ENCODE data around the gene TEAD4. TPM values are rescaled to one million over a fixed set of nuclear protein-coding genes. Genes with fewer than 3 reads are reported as not detected.

Gene TEAD4
- total RNA-seq, 1 experiment from 2014 or later: 43.2 TPM

GRCh38 chr12:2963154-2963759 lies 4.1 kb downstream of the TEAD4 start:
- Histone ChIP-seq H3K9me3 (ENCODE audit: control insufficient read depth in 1 of 2, insufficient read depth in 1 of 2, low read depth in 1 of 2, low read length in 2 of 2) (no peaks in the 10 kb centered on the region), H2AFZ (ENCODE audit: low read depth, low read length, poor library complexity, severe bottlenecking) (no peak overlapping the region), H3K9me2 (ENCODE audit: insufficient read depth) (no peaks in the 10 kb centered on the region), H3K27me3 (ENCODE audit: insufficient read depth, low read length) (no peaks in the 10 kb centered on the region), H4K20me1 (ENCODE audit: insufficient read depth) (no peaks in the 10 kb centered on the region), H3K4me3 (replicated peaks in 1 of 2; ENCODE audit: low read depth in 1 of 2, low read length in 2 of 2) (no peak overlapping the region), H3K9ac (ENCODE audit: low read length) (no peak overlapping the region), H3K27ac (ENCODE audit: low read depth, low read length) (no peak overlapping the region), H3K79me2 (ENCODE audit: insufficient read depth, low read length) (peaks cover 78% of the 10 kb centered on the region), H3K36me3 (ENCODE audit: control insufficient read depth in 1 of 2, insufficient read depth in 2 of 2, low read length in 2 of 2) (0 out of 4 replicates have a peak, but pooled peaks cover 0 to 3% of the 10 kb centered on the region in 2 experiments), H3K4me1 (ENCODE audit: control insufficient read depth in 1 of 2, insufficient read depth in 2 of 2, low read length in 2 of 2) (peaks cover 12 to 24% of the 10 kb centered on the region in 2 experiments), H3K4me2 (ENCODE audit: low read length) (no peak overlapping the region)
- ChIA-PET CTCF (no interaction called here), POLR2A (no interaction called here), RAD21 (ENCODE audit: low non-redundant PET in 1 of 2, low total read pairs in 2 of 2, uncharacterized antibody in 2 of 2, unreplicated experiment in 2 of 2) (no interaction called here)
- intact Hi-C loops (cut with micrococcal nuclease): no loop called here
- ATAC-seq (no peak), DNase-seq (ENCODE audit: low read depth, low spot score) (no peak)
- BruUV-seq (replicated peaks): no TSS peak
- TF ChIP-seq SIN3A (IDR thresholded peaks at IDR 0.05; ENCODE audit: low read depth): no peak
- TF ChIP-seq YY1 (IDR thresholded peaks at IDR 0.05; ENCODE audit: extremely low read depth, insufficient replicate concordance, low read depth, low read length): no peak
- no peak for TF ChIP-seq JUND (IDR thresholded peaks at IDR 0.05)
- TF ChIP-seq RAD21 (IDR thresholded peaks at IDR 0.05; ENCODE audit: low read depth): no peak
- TF ChIP-seq ELF1 (IDR thresholded peaks at IDR 0.05; ENCODE audit: borderline replicate concordance, low read depth): no peak
- TF ChIP-seq TCF7L2 (IDR thresholded peaks at IDR 0.05; ENCODE audit: borderline replicate concordance, extremely low read depth, insufficient read depth, insufficient read length): no peak
- TF ChIP-seq ZBTB33 (IDR thresholded peaks at IDR 0.05; ENCODE audit: extremely low read depth, insufficient replicate concordance, low read length): no peak
- TF ChIP-seq SP1 (IDR thresholded peaks at IDR 0.05; ENCODE audit: low read depth): no peak
- TF ChIP-seq POLR2A (IDR thresholded peaks at IDR 0.05; ENCODE audit: borderline replicate concordance, extremely low read depth, insufficient read depth, insufficient read length): no peak
- no peak for TF ChIP-seq EZH2 (IDR thresholded peaks at IDR 0.05)
- no peak for TF ChIP-seq ATF3 (IDR thresholded peaks at IDR 0.05)
- no peak for TF ChIP-seq MAX (IDR thresholded peaks at IDR 0.05)
- no peak for TF ChIP-seq ZFX (IDR thresholded peaks at IDR 0.05)
- no peak for TF ChIP-seq REST (IDR thresholded peaks at IDR 0.05; ENCODE audit: low read depth)
